ENCODE results near the gene SCARF2.

Gene SCARF2

GRCh38 chr22:20441631-20442484 is 4.2 kb upstream of the SCARF2 start:
- TF ChIP-seq CTCF (IDR thresholded peaks at IDR 0.05; ENCODE audit: low read length, missing control alignments), result no peak
- H3K4me3 ChIP-seq (replicated peaks; ENCODE audit: low read depth, low read length), result no peak overlapping the region
- DNase-seq (ENCODE audit: low read depth), result peak; percentile 61

GRCh38 chr22:20440637-20441591 is 3.3 kb upstream of the SCARF2 start:
- no peak overlapping the region for H3K4me3 ChIP-seq (replicated peaks; ENCODE audit: low read depth, low read length)
- DNase-seq (ENCODE audit: low read depth), result no peak
- no peak for TF ChIP-seq CTCF (IDR thresholded peaks at IDR 0.05; ENCODE audit: low read length, missing control alignments)

GRCh38 chr22:20439928-20440575 is 2.4 kb upstream of the SCARF2 start:
- no peak for DNase-seq (ENCODE audit: low read depth)
- TF ChIP-seq CTCF (IDR thresholded peaks at IDR 0.05; ENCODE audit: low read length, missing control alignments), result no peak
- no peak overlapping the region for H3K4me3 ChIP-seq (replicated peaks; ENCODE audit: low read depth, low read length)

- TF ChIP-seq CTCF (IDR thresholded peaks at IDR 0.05; ENCODE audit: low read length, missing control alignments), result no peak
- no peak for DNase-seq (ENCODE audit: low read depth)
- no peak overlapping the region for H3K4me3 ChIP-seq (replicated peaks; ENCODE audit: low read depth, low read length)
Observed at GRCh38 chr22:20439556-20439927, 1.9 kb upstream of the SCARF2 start.

GRCh38 chr22:20438678-20439492 is 1.3 kb upstream of the SCARF2 start:
- H3K4me3 ChIP-seq (replicated peaks; ENCODE audit: low read depth, low read length), result peak overlapping the region; percentile 59
- peak; percentile 18 for DNase-seq (ENCODE audit: low read depth)
- TF ChIP-seq CTCF (IDR thresholded peaks at IDR 0.05; ENCODE audit: low read length, missing control alignments), result peak; percentile 29

- peak overlapping the region; percentile 59 for H3K4me3 ChIP-seq (replicated peaks; ENCODE audit: low read depth, low read length)
- no peak for TF ChIP-seq CTCF (IDR thresholded peaks at IDR 0.05; ENCODE audit: low read length, missing control alignments)
- DNase-seq (ENCODE audit: low read depth), result no peak
Observed at GRCh38 chr22:20438427-20438677, 727 bp upstream of the SCARF2 start.
